ENCODE results near the gene RPL5. TPM values are rescaled to one million over a fixed set of nuclear protein-coding genes. Genes with fewer than 3 reads are reported as not detected.

The RPL5 gene
- total RNA-seq, 1 experiment from 2014 or later: 1,118 TPM

DNA sequence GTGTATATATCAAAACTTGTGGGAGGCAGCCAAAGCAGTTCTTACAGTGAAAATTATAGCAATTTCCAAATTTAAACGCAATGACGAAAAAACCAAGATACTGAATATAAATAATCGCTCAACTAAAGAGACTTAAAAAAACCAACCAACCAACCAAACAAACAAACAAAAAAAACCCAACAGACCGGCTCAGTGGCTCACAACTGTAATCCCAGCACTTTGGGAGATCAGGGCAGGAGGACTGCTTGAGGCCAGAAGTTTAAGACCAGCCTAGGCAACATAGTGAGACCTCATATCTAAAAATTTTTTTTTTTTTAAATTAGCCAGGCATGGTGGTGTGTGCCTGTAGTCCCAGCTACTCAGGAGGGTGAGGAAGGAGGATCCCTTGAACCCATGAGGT lies 23.4 kb downstream of the RPL5 start:
- intact Hi-C loops (cut with micrococcal nuclease; ENCODE audit: unreplicated experiment): no loop called here
- TF ChIP-seq, protein P1, sequence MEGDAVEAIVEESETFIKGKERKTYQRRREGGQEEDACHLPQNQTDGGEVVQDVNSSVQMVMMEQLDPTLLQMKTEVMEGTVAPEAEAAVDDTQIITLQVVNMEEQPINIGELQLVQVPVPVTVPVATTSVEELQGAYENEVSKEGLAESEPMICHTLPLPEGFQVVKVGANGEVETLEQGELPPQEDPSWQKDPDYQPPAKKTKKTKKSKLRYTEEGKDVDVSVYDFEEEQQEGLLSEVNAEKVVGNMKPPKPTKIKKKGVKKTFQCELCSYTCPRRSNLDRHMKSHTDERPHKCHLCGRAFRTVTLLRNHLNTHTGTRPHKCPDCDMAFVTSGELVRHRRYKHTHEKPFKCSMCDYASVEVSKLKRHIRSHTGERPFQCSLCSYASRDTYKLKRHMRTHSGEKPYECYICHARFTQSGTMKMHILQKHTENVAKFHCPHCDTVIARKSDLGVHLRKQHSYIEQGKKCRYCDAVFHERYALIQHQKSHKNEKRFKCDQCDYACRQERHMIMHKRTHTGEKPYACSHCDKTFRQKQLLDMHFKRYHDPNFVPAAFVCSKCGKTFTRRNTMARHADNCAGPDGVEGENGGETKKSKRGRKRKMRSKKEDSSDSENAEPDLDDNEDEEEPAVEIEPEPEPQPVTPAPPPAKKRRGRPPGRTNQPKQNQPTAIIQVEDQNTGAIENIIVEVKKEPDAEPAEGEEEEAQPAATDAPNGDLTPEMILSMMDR (IDR thresholded peaks at IDR 0.05; ENCODE audit: insufficient read depth in 1 of 2, low read depth in 1 of 2, low read length in 1 of 2, severe bottlenecking in 1 of 2, unreplicated experiment in 1 of 2): no peak
- no peaks in the 10 kb centered on the region for H3K9me3 Mint-ChIP-seq (ENCODE audit: unreplicated experiment)
- DNase-seq: no peak
- no peak overlapping the region for H3K4me3 Mint-ChIP-seq (ENCODE audit: unreplicated experiment)
- ChIA-PET POLR2A (no interaction called here), CTCF (no interaction called here)
- H3K9me3 ChIP-seq: no peaks in the 10 kb centered on the region
- H3K4me3 ChIP-seq (ENCODE audit: low read depth, low read length): no peak overlapping the region
- no peaks in the 10 kb centered on the region for H3K36me3 Mint-ChIP-seq (ENCODE audit: insufficient read depth, unreplicated experiment)
- no peaks in the 10 kb centered on the region for H3K27me3 ChIP-seq (replicated peaks; ENCODE audit: control insufficient read depth, insufficient read depth, low read length)
- no peaks in the 10 kb centered on the region for H3K36me3 ChIP-seq (ENCODE audit: control insufficient read depth, insufficient read depth, low read length)
- H3K4me1 ChIP-seq: no peaks in the 10 kb centered on the region
- BruUV-seq (replicated peaks): no TSS peak
- peaks cover 6% of the 10 kb centered on the region for H3K4me1 Mint-ChIP-seq (ENCODE audit: low read depth, unreplicated experiment)
- H3K27ac Mint-ChIP-seq (ENCODE audit: unreplicated experiment): no peak overlapping the region
- no peaks in the 10 kb centered on the region for H3K27me3 Mint-ChIP-seq (ENCODE audit: insufficient read depth, unreplicated experiment)

DNA sequence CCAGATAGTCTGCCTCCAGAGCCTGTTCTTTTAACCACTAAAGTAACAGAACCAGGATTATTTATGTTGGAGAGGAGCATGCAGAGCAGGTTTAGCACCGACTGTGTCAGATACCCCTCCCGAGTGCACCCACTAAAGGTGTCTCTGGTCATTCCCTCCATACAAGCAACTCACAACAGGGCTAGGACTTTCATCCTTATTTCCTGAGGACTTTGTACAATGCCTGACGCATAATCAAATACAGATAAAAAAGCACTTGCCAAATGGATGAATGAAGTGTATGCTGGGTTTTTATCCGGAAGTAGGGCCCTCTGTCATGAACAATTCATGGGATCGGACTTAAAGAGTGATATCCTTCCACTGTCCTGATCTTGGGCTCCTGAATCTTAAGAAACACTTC lies 26.0 kb downstream of the RPL5 start:
- Mint-ChIP-seq H3K9me3 (ENCODE audit: unreplicated experiment) (no peaks in the 10 kb centered on the region), H3K4me3 (ENCODE audit: unreplicated experiment) (no peak overlapping the region), H3K4me1 (ENCODE audit: low read depth, unreplicated experiment) (peaks cover 13% of the 10 kb centered on the region), H3K36me3 (ENCODE audit: insufficient read depth, unreplicated experiment) (no peaks in the 10 kb centered on the region), H3K27me3 (ENCODE audit: insufficient read depth, unreplicated experiment) (no peaks in the 10 kb centered on the region), H3K27ac (ENCODE audit: unreplicated experiment) (no peak overlapping the region)
- ChIA-PET CTCF (interaction anchor here (1.2 to 2.3 kb wide), 2 partner anchors 100 to 136 kb away, joined by 5 to 6 read pairs; no protein-coding TSS in a partner anchor), POLR2A (no interaction called here)
- TF ChIP-seq, protein P1 (IDR thresholded peaks at IDR 0.05; ENCODE audit: insufficient read depth in 1 of 2, low read depth in 1 of 2, low read length in 1 of 2, severe bottlenecking in 1 of 2, unreplicated experiment in 1 of 2): no peak
- H3K9me3 ChIP-seq: no peaks in the 10 kb centered on the region
- H3K27me3 ChIP-seq (replicated peaks; ENCODE audit: control insufficient read depth, insufficient read depth, low read length): no peaks in the 10 kb centered on the region
- no peak overlapping the region for H3K4me3 ChIP-seq (ENCODE audit: low read depth, low read length)
- no peak for DNase-seq
- no peaks in the 10 kb centered on the region for H3K36me3 ChIP-seq (ENCODE audit: control insufficient read depth, insufficient read depth, low read length)
- intact Hi-C loops (cut with micrococcal nuclease; ENCODE audit: unreplicated experiment): loop anchor here (2.0 kb wide), 2 partner anchors 45 to 111 kb away; no protein-coding TSS in a partner anchor
- no peaks in the 10 kb centered on the region for H3K4me1 ChIP-seq
- BruUV-seq (replicated peaks): no TSS peak

DNA sequence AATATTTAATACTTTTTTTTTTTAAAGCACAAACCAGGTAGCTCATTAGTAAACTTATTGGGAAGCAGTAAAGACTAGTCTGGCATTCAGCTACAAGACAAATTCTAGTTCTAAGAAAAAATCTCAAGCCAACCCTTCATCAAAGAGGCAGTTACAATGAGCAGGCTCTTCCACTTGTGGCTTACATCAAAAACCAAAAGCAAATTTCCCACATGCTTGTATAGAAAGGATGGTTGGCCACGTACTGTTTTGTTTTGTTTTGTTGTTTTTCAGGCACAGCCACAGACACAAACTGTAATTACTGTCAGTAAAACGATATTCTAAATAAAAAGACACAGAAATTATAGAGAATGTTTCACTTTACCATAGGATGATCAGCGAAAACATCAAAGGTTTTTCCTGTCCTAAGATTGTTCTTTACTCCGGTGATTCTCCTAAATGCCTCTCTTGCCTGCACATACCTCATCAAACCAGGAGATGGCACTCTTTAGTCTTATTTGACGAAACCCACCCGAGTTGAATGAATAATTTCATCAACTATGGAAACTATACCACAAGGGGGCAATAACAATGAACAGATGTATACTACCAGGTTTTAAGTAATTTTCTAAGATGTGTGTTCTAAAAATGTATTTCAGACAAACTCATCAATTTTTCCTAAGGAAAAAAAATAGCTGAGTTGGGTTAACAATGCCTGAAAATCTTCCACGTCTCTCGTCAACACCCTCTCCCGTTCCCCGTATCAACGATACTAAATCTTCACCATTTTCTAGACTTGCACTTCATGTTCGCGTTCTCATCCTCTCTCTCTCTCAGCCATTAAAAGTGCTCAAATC lies 26.9 kb downstream of the RPL5 start:
- H3K4me3 ChIP-seq (ENCODE audit: low read depth, low read length): no peak overlapping the region
- ChIA-PET CTCF (interaction anchor here (0.7 to 2.3 kb wide), 7 partner anchors 92 to 136 kb away, joined by 3 to 14 read pairs (median 5); partner anchors contain the start of gene DIPK1A), POLR2A (no interaction called here)
- Mint-ChIP-seq H3K4me3 (ENCODE audit: unreplicated experiment) (peak overlapping the region; percentile 10), H3K27ac (ENCODE audit: unreplicated experiment) (no peak overlapping the region), H3K36me3 (ENCODE audit: insufficient read depth, unreplicated experiment) (no peaks in the 10 kb centered on the region), H3K27me3 (ENCODE audit: insufficient read depth, unreplicated experiment) (no peaks in the 10 kb centered on the region), H3K4me1 (ENCODE audit: low read depth, unreplicated experiment) (peaks cover 14% of the 10 kb centered on the region), H3K9me3 (ENCODE audit: unreplicated experiment) (no peaks in the 10 kb centered on the region)
- H3K27me3 ChIP-seq (replicated peaks; ENCODE audit: control insufficient read depth, insufficient read depth, low read length): no peaks in the 10 kb centered on the region
- intact Hi-C loops (cut with micrococcal nuclease; ENCODE audit: unreplicated experiment): loop anchor here (1.0 to 2.0 kb wide), 4 partner anchors 44 to 136 kb away; no protein-coding TSS in a partner anchor
- peak; percentile 46 to 62 for DNase-seq
- H3K4me1 ChIP-seq: no peaks in the 10 kb centered on the region
- no peaks in the 10 kb centered on the region for H3K9me3 ChIP-seq
- TF ChIP-seq, protein P1 (IDR thresholded peaks at IDR 0.05; ENCODE audit: insufficient read depth in 1 of 2, low read depth in 1 of 2, low read length in 1 of 2, severe bottlenecking in 1 of 2, unreplicated experiment in 1 of 2): peak; percentile 67 to 71
- BruUV-seq (replicated peaks): no TSS peak
- H3K36me3 ChIP-seq (ENCODE audit: control insufficient read depth, insufficient read depth, low read length): no peaks in the 10 kb centered on the region

Measured in Caco-2 (cell line).